Neuron (in vitro differentiated cells): ENCODE data around the gene SHISAL2A.

ENCODE experiments used
- H2AFZ ChIP-seq: one replicate; pipeline ENCODE4 v1.6.1; 2013; ENCODE audit warnings: low read depth, mild to moderate bottlenecking, inconsistent platforms, low read length, moderate library complexity
- H3K27me3 ChIP-seq: one replicate; pipeline ENCODE4 v1.6.1; 2013; ENCODE audit warnings: low read length; ENCODE audit not compliant: insufficient read depth
- H3K36me3 ChIP-seq: one replicate; pipeline ENCODE4 v1.6.1; 2013; ENCODE audit warnings: low read length; ENCODE audit not compliant: insufficient read depth
- H3K4me1 ChIP-seq: one replicate; pipeline ENCODE4 v1.6.1; 2013; ENCODE audit warnings: low read length; ENCODE audit not compliant: insufficient read depth
- H3K4me3 ChIP-seq: 2 replicates; pipeline ENCODE4 v1.5.1; 2013; ENCODE audit warnings: mild to moderate bottlenecking, low read length, moderate library complexity
- H3K9me3 ChIP-seq: one replicate; pipeline ENCODE4 v1.6.1; 2013; ENCODE audit warnings: low read length

Gene SHISAL2A

GRCh38 chr1:52601991-52602855 is 30.7 kb upstream of the SHISAL2A start, which contains the start of gene GPX7:
Gene GPX7, plus strand, starts transcription at chr1:52602371. Its CDS starts 39 bp downstream, at chr1:52602410.
- H3K4me1 ChIP-seq, result no peaks in the 10 kb centered on the region
- H3K9me3 ChIP-seq, result no peaks in the 10 kb centered on the region
- no peaks in the 10 kb centered on the region for H3K27me3 ChIP-seq
- H2AFZ ChIP-seq, result no peak within 1 kb of the TSS
- no peaks in the 10 kb centered on the region for H3K36me3 ChIP-seq
- H3K4me3 ChIP-seq, result no peak within 1 kb of the TSS

- Histone ChIP-seq H3K9me3 (no peaks in the 10 kb centered on the region), H3K36me3 (no peaks in the 10 kb centered on the region), H2AFZ (no peak overlapping the region), H3K4me3 (no peak overlapping the region), H3K4me1 (no peaks in the 10 kb centered on the region), H3K27me3 (no peaks in the 10 kb centered on the region)
Observed at GRCh38 chr1:52602856-52603600, 29.9 kb upstream of the SHISAL2A start.

GRCh38 chr1:52603630-52604029 is 29.3 kb upstream of the SHISAL2A start:
- Histone ChIP-seq H2AFZ (no peak overlapping the region), H3K27me3 (no peaks in the 10 kb centered on the region), H3K4me3 (no peak overlapping the region), H3K9me3 (no peaks in the 10 kb centered on the region), H3K36me3 (no peaks in the 10 kb centered on the region), H3K4me1 (no peaks in the 10 kb centered on the region)

- Histone ChIP-seq H2AFZ (no peak overlapping the region), H3K4me1 (no peaks in the 10 kb centered on the region), H3K4me3 (no peak overlapping the region), H3K9me3 (no peaks in the 10 kb centered on the region), H3K27me3 (no peaks in the 10 kb centered on the region), H3K36me3 (no peaks in the 10 kb centered on the region)
Observed at GRCh38 chr1:52604063-52604770, 28.8 kb upstream of the SHISAL2A start.

- H3K4me1 ChIP-seq, result no peaks in the 10 kb centered on the region
- no peak overlapping the region for H2AFZ ChIP-seq
- no peaks in the 10 kb centered on the region for H3K36me3 ChIP-seq
- H3K4me3 ChIP-seq, result no peak overlapping the region
- H3K9me3 ChIP-seq, result no peaks in the 10 kb centered on the region
- H3K27me3 ChIP-seq, result no peaks in the 10 kb centered on the region
Observed at GRCh38 chr1:52613636-52614373, 19.2 kb upstream of the SHISAL2A start.

GRCh38 chr1:52614671-52615070 is 18.3 kb upstream of the SHISAL2A start:
- H3K27me3 ChIP-seq, result no peaks in the 10 kb centered on the region
- no peaks in the 10 kb centered on the region for H3K36me3 ChIP-seq
- H3K4me3 ChIP-seq, result no peak overlapping the region
- no peaks in the 10 kb centered on the region for H3K9me3 ChIP-seq
- H2AFZ ChIP-seq, result no peak overlapping the region
- H3K4me1 ChIP-seq, result no peaks in the 10 kb centered on the region

GRCh38 chr1:52615489-52616042 is 17.4 kb upstream of the SHISAL2A start:
- Histone ChIP-seq H2AFZ (no peak overlapping the region), H3K4me1 (no peaks in the 10 kb centered on the region), H3K4me3 (no peak overlapping the region), H3K27me3 (no peaks in the 10 kb centered on the region), H3K9me3 (no peaks in the 10 kb centered on the region), H3K36me3 (no peaks in the 10 kb centered on the region)

- peaks cover 1% of the 10 kb centered on the region for H3K4me1 ChIP-seq
Observed at GRCh38 chr1:52621950-52622349, 11.0 kb upstream of the SHISAL2A start.

GRCh38 chr1:52623812-52624211 is 9.2 kb upstream of the SHISAL2A start:
- Histone ChIP-seq H2AFZ (no peak overlapping the region), H3K27me3 (no peaks in the 10 kb centered on the region), H3K4me1 (peaks cover 13% of the 10 kb centered on the region), H3K4me3 (no peak overlapping the region), H3K9me3 (no peaks in the 10 kb centered on the region), H3K36me3 (no peaks in the 10 kb centered on the region)

More at GRCh38 chr1:52621950-52622349, 11.0 kb upstream of the SHISAL2A start:
- Histone ChIP-seq H3K27me3 (no peaks in the 10 kb centered on the region), H3K4me3 (no peak overlapping the region), H3K9me3 (no peaks in the 10 kb centered on the region), H3K36me3 (no peaks in the 10 kb centered on the region), H2AFZ (no peak overlapping the region)

GRCh38 chr1:52627028-52627427 is 5.9 kb upstream of the SHISAL2A start:
- Histone ChIP-seq H2AFZ (no peak overlapping the region), H3K4me3 (no peak overlapping the region), H3K36me3 (no peaks in the 10 kb centered on the region), H3K27me3 (no peaks in the 10 kb centered on the region), H3K9me3 (no peaks in the 10 kb centered on the region), H3K4me1 (peaks cover 17% of the 10 kb centered on the region)

- Histone ChIP-seq H2AFZ (peak overlapping the region; percentile 35), H3K4me1 (peaks cover 17% of the 10 kb centered on the region), H3K9me3 (peaks cover 2% of the 10 kb centered on the region), H3K4me3 (peak overlapping the region; percentile 34), H3K36me3 (no peaks in the 10 kb centered on the region), H3K27me3 (no peaks in the 10 kb centered on the region)
Observed at GRCh38 chr1:52628614-52629324, 4.2 kb upstream of the SHISAL2A start.

- Histone ChIP-seq H3K36me3 (no peaks in the 10 kb centered on the region), H3K4me1 (peaks cover 17% of the 10 kb centered on the region), H2AFZ (peak overlapping the region; percentile 35), H3K4me3 (peak overlapping the region; percentile 34), H3K27me3 (no peaks in the 10 kb centered on the region), H3K9me3 (peaks cover 2% of the 10 kb centered on the region)
Observed at GRCh38 chr1:52629325-52629643, 3.7 kb upstream of the SHISAL2A start.
